GM12878 (cell line): Measurements from ENCODE around the gene APOBEC3H. TPM values are rescaled to one million over a fixed set of nuclear protein-coding genes. Genes with fewer than 3 reads are reported as not detected.

Experiments used
- ATAC-seq: fragments of 200-7000 bp; cut with Tn5 transposase; 3 replicates; pipeline ENCODE4 v1.9.1; 2020; ENCODE audit warnings: mild to moderate bottlenecking, moderate library complexity
- BruUV-seq: library from RNA; stranded (reverse); fragments of 400-500 nt; replicated peaks from 2 replicates; lab custom pipeline; 2021; lab: Mats Ljungman, UMichigan
- CTCF ChIA-PET: fragments of 300-600 bp; sonication (Branson Sonifier 250); formaldehyde crosslinking; extraction: SDS; loops from one replicate; lab custom pipeline; 2021; ENCODE audit warnings: inconsistent platforms; lab: Yijun Ruan, JAX
- POLR2A ChIA-PET: fragments of 350-600 bp; formaldehyde crosslinking; extraction: SDS; loops from one replicate; lab custom pipeline; 2021; ENCODE audit warnings: inconsistent platforms; lab: Charles Lee
- RAD21 ChIA-PET: fragments of 300-600 bp; sonication (Branson Sonifier 250); formaldehyde crosslinking; loops from one replicate; lab custom pipeline; 2023; ENCODE audit warnings: antibody characterized with exemption; ENCODE audit not compliant: unreplicated experiment; lab: Charles Lee
- SMC1A ChIA-PET: fragments of 300-600 bp; sonication (Branson Sonifier 250); formaldehyde crosslinking; loops from one replicate; lab custom pipeline; 2023; ENCODE audit not compliant: unreplicated experiment, uncharacterized antibody; lab: Charles Lee
- DNase-seq: peaks from one replicate; pipeline ENCODE4 v3.0.0-alpha.2; 2011; ENCODE audit warnings: low read depth, low spot score
- FAIRE-seq: peaks from 3 replicates; lab custom pipeline; 2011; peaks lifted over from hg19 to GRCh38; lab: Jason Lieb, UNC
- H2AFZ ChIP-seq: 2 replicates; pipeline ENCODE4 v1.6.0; 2011; ENCODE audit warnings: low read depth, low read length, control low read depth; ENCODE audit not compliant: control insufficient read depth
- H3K27ac ChIP-seq: 2 replicates; pipeline ENCODE4 v1.5.1; 2011; ENCODE audit warnings: control low read depth; ENCODE audit not compliant: control insufficient read depth, insufficient read depth
- H3K27me3 ChIP-seq, 2 experiments: replicated peaks in 1 of 2; 2 replicates each; pipeline versions ENCODE4 v1.6.0 to v1.6.1; 2011; ENCODE audit warnings: low read length in 1 of 2; ENCODE audit not compliant: control insufficient read depth in 2 of 2, insufficient read depth in 2 of 2
- H3K36me3 ChIP-seq, 2 experiments: 2 replicates each; pipeline ENCODE4 v1.5.1; 2011; ENCODE audit warnings: low read length in 1 of 2; ENCODE audit not compliant: control insufficient read depth in 2 of 2, insufficient read depth in 2 of 2
- H3K4me1 ChIP-seq: 2 replicates; pipeline ENCODE4 v1.6.1; 2011; ENCODE audit warnings: mild to moderate bottlenecking, low read length, moderate library complexity, mixed read lengths; ENCODE audit not compliant: control insufficient read depth, insufficient read depth
- H3K4me2 ChIP-seq: 2 replicates; pipeline ENCODE4 v1.6.0; 2011; ENCODE audit warnings: control low read depth; ENCODE audit not compliant: control insufficient read depth, insufficient read depth
- H3K4me3 ChIP-seq: fragments of 200-600 bp; sonication (generic); 2 replicates; pipeline ENCODE4 v1.5.1; 2016
- H3K79me2 ChIP-seq: 2 replicates; pipeline ENCODE4 v1.6.0; 2011; ENCODE audit warnings: low read length; ENCODE audit not compliant: control insufficient read depth, insufficient read depth
- H3K9ac ChIP-seq: 2 replicates; pipeline ENCODE4 v1.8.0; 2011; ENCODE audit warnings: low read length, control low read depth, mixed read lengths; ENCODE audit not compliant: control insufficient read depth, insufficient read depth
- H3K9me3 ChIP-seq: replicated peaks from 3 replicates; pipeline ENCODE4 v1.5.1; 2011; ENCODE audit warnings: mild to moderate bottlenecking, low read length; ENCODE audit not compliant: control insufficient read depth, insufficient read depth
- H4K20me1 ChIP-seq: 2 replicates; pipeline ENCODE4 v1.6.0; 2011; ENCODE audit not compliant: control insufficient read depth, insufficient read depth
- BACH1 ChIP-seq: fragments of 450-650 bp; IDR thresholded peaks from 2 replicates; pipeline ENCODE4 v1.6.1; 2017; ENCODE audit warnings: mild to moderate bottlenecking, borderline replicate concordance
- CBX5 ChIP-seq: sonication (generic); IDR thresholded peaks from 2 replicates; pipeline ENCODE4 v1.6.1; 2016; ENCODE audit warnings: low read depth, moderate library complexity, mild to moderate bottlenecking, inconsistent platforms
- FOXM1 ChIP-seq: IDR thresholded peaks from 2 replicates; pipeline ENCODE4 v1.6.1; 2012; ENCODE audit warnings: low read depth, mild to moderate bottlenecking, inconsistent platforms, low read length, moderate library complexity
- LARP7 ChIP-seq: fragments of 450-650 bp; IDR thresholded peaks from 2 replicates; pipeline ENCODE4 v1.6.1; 2017; ENCODE audit warnings: mild to moderate bottlenecking
- RELA ChIP-seq: fragments of 450-650 bp; IDR thresholded peaks from 2 replicates; pipeline ENCODE4 v1.8.0; 2014; ENCODE audit warnings: borderline replicate concordance; ENCODE audit not compliant: partially characterized antibody
- ZNF207 ChIP-seq: fragments of 450-650 bp; IDR thresholded peaks from 2 replicates; pipeline ENCODE4 v1.6.1; 2014; ENCODE audit warnings: antibody characterized with exemption, mild to moderate bottlenecking, borderline replicate concordance
- ZNF274 ChIP-seq: IDR thresholded peaks from one replicate; pipeline ENCODE4 v1.8.0; 2011; ENCODE audit not compliant: insufficient read length, insufficient read depth
- whole genome bisulfite sequencing: methylation state at CpG from one replicate; pipeline ENCODE4 v1.1.6; 2016; ENCODE audit warnings: low lambda C conversion rate; ENCODE audit not compliant: insufficient replicate concordance, insufficient coverage; ENCODE audit errors: missing lambda C conversion rate; 5-methylcytosine and 5-hydroxymethylcytosine counted together
- in situ Hi-C: fragments of 300-500 bp; cut with MboI; formaldehyde crosslinking; loops from 9 replicates; pipeline ENCODE4 v1.14.3; 2018; ENCODE audit warnings: mixed read lengths
- intact Hi-C: fragments of 100-400 bp; cut with micrococcal nuclease; formaldehyde crosslinking; loops from one replicate; pipeline ENCODE4 v1.14.2; 2022; ENCODE audit not compliant: unreplicated experiment
- polyA plus RNA-seq, 11 experiments: library from polyadenylated mRNA; depleted of rRNA in 4 of 11; unstranded in 6 of 11; stranded (reverse) in 5 of 11; fragments of >200 nt; fragmentation: Nextera tagmentation in 4 of 11; fragmentation: Illumina TruSeq in 1 of 11; extraction: Ambion mirVana in 4 of 11; extraction: Trizol in 1 of 11; gene quantifications; 1 replicate in 1 of 11; 2 replicates in 10 of 11; pipeline versions ENCODE4 v1.2.1 to v1.2.3, GENCODE V29; 2011 to 2016; ENCODE audit warnings: inconsistent platforms in 2 of 11, missing spikeins in 2 of 11, low read depth in 1 of 11
- total RNA-seq, 4 experiments: library from RNA; depleted of rRNA in 3 of 4; stranded (reverse); fragments of >200 nt in 3 of 4; fragmentation: Illumina TruSeq in 1 of 4; extraction: Trizol in 1 of 4; gene quantifications; 2 replicates each; pipeline versions ENCODE4 v1.2.1 to v1.2.3, GENCODE V29; 2013 to 2021
- TF ChIP-seq, protein P1 (sequence below): fragments of 450-650 bp; IDR thresholded peaks from 2 replicates; pipeline ENCODE4 v1.6.1; 2017; ENCODE audit warnings: mild to moderate bottlenecking, moderate library complexity

The APOBEC3H gene
- total and polyA plus RNA-seq, 10 of the 15 experiments (the other 5 are each of a cell fraction or from before 2014, with no cell fraction given): 7.5 to 23.0 (median 14.8) TPM

- Histone ChIP-seq H2AFZ (no peak overlapping the region), H3K4me1 (no peaks in the 10 kb centered on the region), H3K4me3 (no peak overlapping the region), H3K27ac (no peak overlapping the region), H3K4me2 (no peak overlapping the region), H3K9ac (no peak overlapping the region), H3K9me3 (no peaks in the 10 kb centered on the region), H3K36me3 (no peaks in the 10 kb centered on the region; a peak in 1 of 4 replicates), H4K20me1 (no peaks in the 10 kb centered on the region), H3K79me2 (no peaks in the 10 kb centered on the region), H3K27me3 (no peaks in the 10 kb centered on the region)
- ATAC-seq (no peak), FAIRE-seq (no peak), DNase-seq (no peak)
- intact Hi-C loops: loop anchor here (10.0 kb wide), 1 partner anchor 364 kb away; no protein-coding TSS in a partner anchor
- ChIA-PET SMC1A (interaction anchor here (1.5 kb wide), 1 partner anchor 11 kb away, joined by 4 read pairs; no protein-coding TSS in a partner anchor), POLR2A (interaction anchor here (1.1 kb wide), 1 partner anchor 255 kb away, joined by 5 read pairs; no protein-coding TSS in a partner anchor), RAD21 (interaction anchor here (0.6 kb wide), 1 partner anchor 42 kb away, joined by 3 read pairs; no protein-coding TSS in a partner anchor), CTCF (no interaction called here)
- in situ Hi-C loops: loop anchor here (10.0 kb wide), 1 partner anchor 364 kb away; no protein-coding TSS in a partner anchor
- TF ChIP-seq RELA: no peak
- 89% methylated on average over 2 of the region's 4 CpGs for WGBS
- BruUV-seq: no TSS peak
Observed at GRCh38 chr22:39129081-39129480, 32.0 kb downstream of the APOBEC3H start.

DNA sequence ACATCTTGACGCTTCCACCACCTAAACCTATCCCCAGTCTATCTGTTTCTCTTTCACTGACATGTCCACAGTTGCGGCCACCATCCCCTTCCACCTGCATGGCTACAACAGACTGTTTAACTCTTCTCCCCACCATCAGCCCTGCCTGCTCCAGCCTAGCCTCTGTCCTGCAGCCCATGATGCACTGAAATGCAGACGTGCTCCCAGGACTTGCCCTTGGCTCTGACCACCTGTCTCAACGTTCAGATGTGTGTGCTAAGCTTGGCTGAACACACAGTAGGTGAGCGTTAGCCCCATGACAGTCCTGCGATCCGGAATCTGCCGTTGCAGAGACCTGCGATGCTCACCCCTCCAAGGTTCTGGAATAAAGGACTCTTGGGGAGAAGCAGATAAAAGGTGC is 32.7 kb downstream of the APOBEC3H start:
- no peak overlapping the region for H3K9ac ChIP-seq
- SMC1A ChIA-PET: no interaction called here
- in situ Hi-C loops: loop anchor here (10.0 kb wide), 1 partner anchor 365 kb away; no protein-coding TSS in a partner anchor

More for the DNA sequence above, 32.7 kb downstream of the APOBEC3H start:
- Histone ChIP-seq H3K4me2 (no peak overlapping the region), H4K20me1 (no peaks in the 10 kb centered on the region), H3K36me3 (no peaks in the 10 kb centered on the region; a peak in 1 of 4 replicates), H3K79me2 (no peaks in the 10 kb centered on the region), H3K4me3 (no peak overlapping the region), H3K4me1 (no peaks in the 10 kb centered on the region), H3K27ac (no peak overlapping the region), H3K27me3 (no peaks in the 10 kb centered on the region), H2AFZ (no peak overlapping the region), H3K9me3 (no peaks in the 10 kb centered on the region)
- TF ChIP-seq, protein P1, sequence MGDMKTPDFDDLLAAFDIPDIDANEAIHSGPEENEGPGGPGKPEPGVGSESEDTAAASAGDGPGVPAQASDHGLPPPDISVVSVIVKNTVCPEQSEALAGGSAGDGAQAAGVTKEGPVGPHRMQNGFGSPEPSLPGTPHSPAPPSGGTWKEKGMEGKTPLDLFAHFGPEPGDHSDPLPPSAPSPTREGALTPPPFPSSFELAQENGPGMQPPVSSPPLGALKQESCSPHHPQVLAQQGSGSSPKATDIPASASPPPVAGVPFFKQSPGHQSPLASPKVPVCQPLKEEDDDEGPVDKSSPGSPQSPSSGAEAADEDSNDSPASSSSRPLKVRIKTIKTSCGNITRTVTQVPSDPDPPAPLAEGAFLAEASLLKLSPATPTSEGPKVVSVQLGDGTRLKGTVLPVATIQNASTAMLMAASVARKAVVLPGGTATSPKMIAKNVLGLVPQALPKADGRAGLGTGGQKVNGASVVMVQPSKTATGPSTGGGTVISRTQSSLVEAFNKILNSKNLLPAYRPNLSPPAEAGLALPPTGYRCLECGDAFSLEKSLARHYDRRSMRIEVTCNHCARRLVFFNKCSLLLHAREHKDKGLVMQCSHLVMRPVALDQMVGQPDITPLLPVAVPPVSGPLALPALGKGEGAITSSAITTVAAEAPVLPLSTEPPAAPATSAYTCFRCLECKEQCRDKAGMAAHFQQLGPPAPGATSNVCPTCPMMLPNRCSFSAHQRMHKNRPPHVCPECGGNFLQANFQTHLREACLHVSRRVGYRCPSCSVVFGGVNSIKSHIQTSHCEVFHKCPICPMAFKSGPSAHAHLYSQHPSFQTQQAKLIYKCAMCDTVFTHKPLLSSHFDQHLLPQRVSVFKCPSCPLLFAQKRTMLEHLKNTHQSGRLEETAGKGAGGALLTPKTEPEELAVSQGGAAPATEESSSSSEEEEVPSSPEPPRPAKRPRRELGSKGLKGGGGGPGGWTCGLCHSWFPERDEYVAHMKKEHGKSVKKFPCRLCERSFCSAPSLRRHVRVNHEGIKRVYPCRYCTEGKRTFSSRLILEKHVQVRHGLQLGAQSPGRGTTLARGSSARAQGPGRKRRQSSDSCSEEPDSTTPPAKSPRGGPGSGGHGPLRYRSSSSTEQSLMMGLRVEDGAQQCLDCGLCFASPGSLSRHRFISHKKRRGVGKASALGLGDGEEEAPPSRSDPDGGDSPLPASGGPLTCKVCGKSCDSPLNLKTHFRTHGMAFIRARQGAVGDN: no peak
- no peak for TF ChIP-seq FOXM1
- no peak for TF ChIP-seq BACH1
- no peak for TF ChIP-seq ZNF274
- TF ChIP-seq ZNF207: no peak
- TF ChIP-seq CBX5: no peak
- no peak for TF ChIP-seq LARP7
- ATAC-seq (no peak), DNase-seq (no peak), FAIRE-seq (no peak)
- CTCF ChIA-PET: no interaction called here
- POLR2A ChIA-PET: no interaction called here
- intact Hi-C loops: loop anchor here (10.0 kb wide), 1 partner anchor 365 kb away; no protein-coding TSS in a partner anchor
- WGBS: 75% methylated on average over 9 of the region's 9 CpGs
- BruUV-seq: no TSS peak
- RAD21 ChIA-PET: interaction anchor here (0.6 kb wide), 1 partner anchor 41 kb away, joined by 3 read pairs; no protein-coding TSS in a partner anchor
